ENCODE measurements around the gene PES1. TPM values are rescaled to one million over a fixed set of nuclear protein-coding genes. Genes with fewer than 3 reads are reported as not detected.

Gene PES1
- total RNA-seq, 2 experiments from 2014 or later: 28.4 to 30.5 TPM

DNA sequence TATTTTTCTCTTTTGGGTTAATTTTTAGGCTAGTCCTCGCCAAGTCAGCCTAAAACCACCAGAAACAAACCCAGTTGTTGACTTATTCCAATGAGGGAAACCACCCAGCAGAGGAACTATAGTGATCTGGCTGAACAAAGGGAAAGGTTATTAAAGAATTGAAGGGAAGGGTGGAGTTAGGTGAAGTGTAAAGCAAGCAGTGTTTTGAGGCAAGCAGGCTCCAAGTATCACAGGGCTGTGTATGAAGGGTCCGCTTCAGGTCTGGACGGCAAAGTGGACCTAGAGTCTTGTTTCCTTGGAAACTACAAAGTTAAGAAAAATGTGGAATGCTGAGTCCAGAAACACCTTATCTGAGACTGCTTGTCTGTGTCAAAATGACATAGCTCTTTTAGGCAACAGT, 12.1 kb upstream of the PES1 start:
- H3K27ac Mint-ChIP-seq: no peak overlapping the region
- intact Hi-C loops (cut with DNase I, micrococcal nuclease): loop anchor here in 1 of 2 experiments (10.0 kb wide), 1 partner anchor 209 kb away; the partner anchor contains the start of gene SEC14L2

DNA sequence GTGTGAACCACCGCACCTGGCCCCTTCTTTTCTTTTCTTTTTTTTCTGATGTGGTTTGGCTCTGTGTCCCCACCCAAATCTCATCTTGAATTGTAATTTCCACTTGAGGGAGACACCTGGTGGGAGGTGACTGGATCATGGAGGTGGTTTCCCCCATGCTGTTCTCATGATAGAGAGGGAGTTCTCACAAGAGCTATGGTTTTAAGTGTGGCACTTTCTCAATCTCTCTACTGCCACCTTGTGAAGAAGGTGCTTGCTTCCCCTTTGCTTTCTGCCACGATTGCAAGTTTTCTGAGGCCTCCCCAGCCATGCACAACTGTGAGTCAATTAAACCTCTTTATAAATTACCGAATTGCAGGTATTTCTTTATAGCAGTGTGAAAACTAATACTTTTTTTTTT, 10.3 kb upstream of the PES1 start:
- Histone ChIP-seq H3K36me3 (ENCODE audit: insufficient read depth, low read length) (no peaks in the 10 kb centered on the region), H3K9me3 (ENCODE audit: control insufficient read depth in 1 of 2, insufficient read depth in 1 of 2, low read length in 2 of 2) (no peaks in the 10 kb centered on the region), H3K27ac (ENCODE audit: low read depth in 1 of 2, low read length in 2 of 2) (no peak overlapping the region), H3K4me1 (ENCODE audit: insufficient read depth, low read length) (peaks cover 18% of the 10 kb centered on the region), H3K27me3 (ENCODE audit: control insufficient read depth in 1 of 2, insufficient read depth in 2 of 2, low read length in 2 of 2) (no peaks in the 10 kb centered on the region), H3K4me3 (ENCODE audit: low read length) (no peak overlapping the region)
- TF ChIP-seq, protein P1, sequence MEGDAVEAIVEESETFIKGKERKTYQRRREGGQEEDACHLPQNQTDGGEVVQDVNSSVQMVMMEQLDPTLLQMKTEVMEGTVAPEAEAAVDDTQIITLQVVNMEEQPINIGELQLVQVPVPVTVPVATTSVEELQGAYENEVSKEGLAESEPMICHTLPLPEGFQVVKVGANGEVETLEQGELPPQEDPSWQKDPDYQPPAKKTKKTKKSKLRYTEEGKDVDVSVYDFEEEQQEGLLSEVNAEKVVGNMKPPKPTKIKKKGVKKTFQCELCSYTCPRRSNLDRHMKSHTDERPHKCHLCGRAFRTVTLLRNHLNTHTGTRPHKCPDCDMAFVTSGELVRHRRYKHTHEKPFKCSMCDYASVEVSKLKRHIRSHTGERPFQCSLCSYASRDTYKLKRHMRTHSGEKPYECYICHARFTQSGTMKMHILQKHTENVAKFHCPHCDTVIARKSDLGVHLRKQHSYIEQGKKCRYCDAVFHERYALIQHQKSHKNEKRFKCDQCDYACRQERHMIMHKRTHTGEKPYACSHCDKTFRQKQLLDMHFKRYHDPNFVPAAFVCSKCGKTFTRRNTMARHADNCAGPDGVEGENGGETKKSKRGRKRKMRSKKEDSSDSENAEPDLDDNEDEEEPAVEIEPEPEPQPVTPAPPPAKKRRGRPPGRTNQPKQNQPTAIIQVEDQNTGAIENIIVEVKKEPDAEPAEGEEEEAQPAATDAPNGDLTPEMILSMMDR (IDR thresholded peaks at IDR 0.05): no peak
- ChIA-PET POLR2A (no interaction called here), CTCF (interaction anchor here (0.6 kb wide), 1 partner anchor 891 kb away, joined by 3 read pairs; no protein-coding TSS in a partner anchor)
- Mint-ChIP-seq H3K4me3 (no peak overlapping the region), H3K4me1 (ENCODE audit: low read depth) (peaks cover 10% of the 10 kb centered on the region), H3K9me3 (no peaks in the 10 kb centered on the region), H3K27ac (no peak overlapping the region), H3K36me3 (ENCODE audit: low read depth) (no peaks in the 10 kb centered on the region), H3K27me3 (no peaks in the 10 kb centered on the region)
- ATAC-seq (ENCODE audit: poor library complexity): peak; percentile 50
- peak in 4 of 14 experiments; percentile 4 to 67 (median 46) for DNase-seq
- intact Hi-C loops (cut with DNase I, micrococcal nuclease): loop anchor here in 1 of 2 experiments (10.0 kb wide), 1 partner anchor 207 kb away; the partner anchor contains the start of gene SEC14L2

More for the DNA sequence above, 12.1 kb upstream of the PES1 start:
- CTCF ChIA-PET: no interaction called here
- Histone ChIP-seq H3K9me3 (ENCODE audit: control insufficient read depth in 1 of 2, insufficient read depth in 1 of 2, low read length in 2 of 2) (no peaks in the 10 kb centered on the region), H3K27me3 (ENCODE audit: control insufficient read depth in 1 of 2, insufficient read depth in 2 of 2, low read length in 2 of 2) (no peaks in the 10 kb centered on the region), H3K27ac (ENCODE audit: low read depth in 1 of 2, low read length in 2 of 2) (no peak overlapping the region), H3K4me3 (ENCODE audit: low read length) (no peak overlapping the region), H3K4me1 (ENCODE audit: insufficient read depth, low read length) (peaks cover 26% of the 10 kb centered on the region), H3K36me3 (ENCODE audit: insufficient read depth, low read length) (no peaks in the 10 kb centered on the region)
- H3K4me3 Mint-ChIP-seq: no peak overlapping the region
- H3K9me3 Mint-ChIP-seq: no peaks in the 10 kb centered on the region
- no peaks in the 10 kb centered on the region for H3K36me3 Mint-ChIP-seq (ENCODE audit: low read depth)
- POLR2A ChIA-PET: no interaction called here
- no peak for ATAC-seq (ENCODE audit: poor library complexity)
- no peaks in the 10 kb centered on the region for H3K27me3 Mint-ChIP-seq
- DNase-seq: no peak
- peaks cover 16% of the 10 kb centered on the region for H3K4me1 Mint-ChIP-seq (ENCODE audit: low read depth)
- TF ChIP-seq, protein P1 (IDR thresholded peaks at IDR 0.05): no peak

DNA sequence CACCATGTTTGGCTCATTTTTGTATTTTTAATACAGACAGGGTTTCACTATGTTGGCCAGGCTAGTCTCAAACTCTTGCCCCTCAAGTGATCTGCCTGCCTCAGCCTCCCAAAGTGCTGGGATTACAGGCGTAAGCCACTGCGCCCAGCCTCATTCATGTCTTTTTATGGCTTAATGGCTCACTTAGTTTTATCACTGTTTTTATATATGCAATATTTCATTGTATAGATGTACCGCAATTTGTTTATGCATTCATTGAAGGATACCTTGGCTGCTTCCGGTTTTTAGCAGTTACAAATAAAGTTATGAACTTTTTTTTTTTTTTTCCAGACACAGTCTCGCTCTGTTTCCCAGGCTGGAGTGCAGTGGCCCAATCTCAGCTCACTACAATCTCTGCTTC, 9.8 kb upstream of the PES1 start:
- Mint-ChIP-seq H3K4me1 (ENCODE audit: low read depth) (peaks cover 6% of the 10 kb centered on the region), H3K36me3 (ENCODE audit: low read depth) (no peaks in the 10 kb centered on the region), H3K27me3 (no peaks in the 10 kb centered on the region), H3K4me3 (no peak overlapping the region), H3K9me3 (no peaks in the 10 kb centered on the region), H3K27ac (no peak overlapping the region)
- Histone ChIP-seq H3K4me1 (ENCODE audit: insufficient read depth, low read length) (peaks cover 12% of the 10 kb centered on the region), H3K4me3 (ENCODE audit: low read length) (no peak overlapping the region), H3K36me3 (ENCODE audit: insufficient read depth, low read length) (no peaks in the 10 kb centered on the region), H3K27me3 (ENCODE audit: control insufficient read depth in 1 of 2, insufficient read depth in 2 of 2, low read length in 2 of 2) (no peaks in the 10 kb centered on the region), H3K9me3 (ENCODE audit: control insufficient read depth in 1 of 2, insufficient read depth in 1 of 2, low read length in 2 of 2) (no peaks in the 10 kb centered on the region), H3K27ac (ENCODE audit: low read depth in 1 of 2, low read length in 2 of 2) (no peak overlapping the region)
- CTCF ChIA-PET: no interaction called here
- ATAC-seq (ENCODE audit: poor library complexity) (no peak), DNase-seq (no peak)
- intact Hi-C loops (cut with DNase I, micrococcal nuclease): loop anchor here in 1 of 2 experiments (10.0 kb wide), 1 partner anchor 207 kb away; the partner anchor contains the start of gene SEC14L2
- POLR2A ChIA-PET: no interaction called here
- TF ChIP-seq, protein P1 (IDR thresholded peaks at IDR 0.05): no peak
